Transverse colon (tissue), 4 donors: Measurements from ENCODE around the gene MCIDAS. TPM values are rescaled to one million over a fixed set of nuclear protein-coding genes. Genes with fewer than 3 reads are reported as not detected.
A peak's percentile ranks its signal among the peaks of the same experiment; 100 is the strongest.

Experiments used
- DNase-seq: peaks from one replicate; pipeline ENCODE4 v3.0.0-alpha.2; 2019
- H3K27ac ChIP-seq, 4 donors: fragments of 200-600 bp; sonication (generic); 2 replicates each; pipeline ENCODE4 v1.5.1; 2016 to 2018; ENCODE audit warnings: inconsistent platforms in 4 of 4
- H3K27me3 ChIP-seq: fragments of 200-600 bp; sonication (generic); 2 replicates; pipeline ENCODE4 v1.5.1; 2017; ENCODE audit warnings: inconsistent platforms
- H3K36me3 ChIP-seq, 4 donors: fragments of 200-600 bp; sonication (generic); 2 replicates each; pipeline ENCODE4 v1.5.1; 2017 to 2019; ENCODE audit warnings: inconsistent platforms in 4 of 4
- H3K4me1 ChIP-seq, 4 donors: fragments of 200-600 bp; sonication (generic); 2 replicates each; pipeline ENCODE4 v1.5.1; 2017 to 2020; ENCODE audit warnings: inconsistent platforms in 4 of 4
- H3K4me3 ChIP-seq, 4 donors: fragments of 200-600 bp; sonication (generic); 1 replicate in 1 of 4; 2 replicates in 3 of 4; pipeline versions ENCODE4 v1.5.1 to v1.6.1; 2017 to 2019; ENCODE audit warnings: inconsistent platforms in 4 of 4
- H3K9me3 ChIP-seq, 2 donors: fragments of 200-600 bp; sonication (generic); 2 replicates each; pipeline ENCODE4 v1.5.1; 2017 to 2019; ENCODE audit warnings: inconsistent platforms in 2 of 2
- CTCF ChIP-seq, 5 experiments: fragments of 200-600 bp in 3 of 5; fragments of 450-650 bp in 2 of 5; sonication (generic) in 3 of 5; IDR thresholded peaks; 1 replicate in 2 of 5; 2 replicates in 3 of 5; pipeline ENCODE4 v1.5.1; 2016 to 2017; ENCODE audit warnings: antibody characterized with exemption in 5 of 5, inconsistent platforms in 3 of 5, mild to moderate bottlenecking in 2 of 5, moderate library complexity in 1 of 5
- EP300 ChIP-seq: sonication (generic); formaldehyde crosslinking; IDR thresholded peaks from one replicate; pipeline ENCODE4 v1.6.1; 2017; ENCODE audit warnings: antibody characterized with exemption, low read depth
- POLR2A ChIP-seq: fragments of 450-650 bp; IDR thresholded peaks from one replicate; pipeline ENCODE4 v1.6.1; 2016; ENCODE audit warnings: antibody characterized with exemption, mild to moderate bottlenecking, moderate library complexity
- POLR2AphosphoS5 ChIP-seq, 3 donors: sonication (generic); formaldehyde crosslinking; IDR thresholded peaks; one replicate each; pipeline ENCODE4 v1.6.1; 2016; ENCODE audit warnings: antibody characterized with exemption in 3 of 3
- WGBS, 2 donors: methylation state at CpG; one replicate each; pipeline ENCODE4 v1.1.5; 2018; ENCODE audit warnings: low coverage in 1 of 2; 5-methylcytosine and 5-hydroxymethylcytosine counted together
- in situ Hi-C, 4 donors: fragments of 200-750 bp; cut with MboI; loops; one replicate each; pipeline versions ENCODE4 v1.15.0 to v1.15.1; 2017; ENCODE audit warnings: low sequenced_read_pairs in 3 of 4, low pct_ligation_motif_present in 1 of 4, low pct_unique_long_range_greater_than_20kb in 1 of 4
- intact Hi-C: fragments of 100-400 bp; cut with DNase I; formaldehyde crosslinking; loops from one replicate; pipeline ENCODE4 v1.15.1; 2023; ENCODE audit warnings: low total_unique reads
- total RNA-seq, 4 donors: library from RNA; depleted of rRNA; stranded (reverse); fragments of >200 nt; gene quantifications; one replicate each; pipeline ENCODE4 v1.1.0, GENCODE V29; 2016

The MCIDAS gene
- total RNA-seq, 4 donors from 2014 or later, result 0.95 TPM; not detected in 3

GRCh38 chr5:55176176-55176818 lies 50.8 kb downstream of the MCIDAS start:
- intact Hi-C loops (loop anchor here (10.0 kb wide), 2 partner anchors 49 to 519 kb away; partner anchors contain the start of gene MCIDAS), in situ Hi-C loops (loop anchor here in 3 of 4 donors (10.0 kb wide), 2 partner anchors 49 to 59 kb away; partner anchors contain the start of genes CCNO (in 2 of the 3) and MCIDAS (in 1 of the 3))
- WGBS, 2 donors, result 6% methylated on average over 21 to 32 of the region's 44 CpGs

GRCh38 chr5:55175781-55176175 lies 51.3 kb downstream of the MCIDAS start:
- DNase-seq, result no peak
- Histone ChIP-seq H3K27ac (no peak overlapping the region), H3K4me3 (peak overlapping the region in 3 of 4 donors; percentile 12 to 38 (median 23)), H3K9me3 (no peaks in the 10 kb centered on the region), H3K4me1 (peaks cover 9 to 32% (median 28%) of the 10 kb centered on the region in 4 donors), H3K36me3 (no peaks in the 10 kb centered on the region), H3K27me3 (peaks cover 94% of the 10 kb centered on the region)
- 10 to 12% methylated on average over 7 of the region's 7 CpGs for WGBS, 2 donors
- in situ Hi-C loops (loop anchor here in 3 of 4 donors (10.0 kb wide), 2 partner anchors 49 to 59 kb away; partner anchors contain the start of genes CCNO (in 2 of the 3) and MCIDAS (in 1 of the 3)), intact Hi-C loops (loop anchor here (10.0 kb wide), 2 partner anchors 49 to 519 kb away; partner anchors contain the start of gene MCIDAS)
- TF ChIP-seq POLR2AphosphoS5 (IDR thresholded peaks at IDR 0.05), result peak in 1 of 3 donors; percentile 12
- no peak for TF ChIP-seq EP300

More at GRCh38 chr5:55176176-55176818, 50.8 kb downstream of the MCIDAS start:
- H3K27me3 ChIP-seq, result peaks cover 94% of the 10 kb centered on the region
- peaks cover 9 to 32% (median 28%) of the 10 kb centered on the region in 4 donors for H3K4me1 ChIP-seq
- DNase-seq, result peak; percentile 83
- no peak overlapping the region for H3K27ac ChIP-seq
- H3K9me3 ChIP-seq, result no peaks in the 10 kb centered on the region
- no peaks in the 10 kb centered on the region for H3K36me3 ChIP-seq
- no peak for TF ChIP-seq POLR2A
- peak in 1 of 3 donors; percentile 62 for TF ChIP-seq POLR2AphosphoS5 (IDR thresholded peaks at IDR 0.05)
- TF ChIP-seq CTCF (IDR thresholded peaks at IDR 0.05), result peak; percentile 32 to 71 (median 40)
- peak overlapping the region in 3 of 4 donors; percentile 12 to 38 (median 23) for H3K4me3 ChIP-seq

GRCh38 chr5:55173687-55174230 lies 53.4 kb downstream of the MCIDAS start:
- TF ChIP-seq POLR2A (no peak), CTCF (IDR thresholded peaks at IDR 0.05) (no peak), POLR2AphosphoS5 (IDR thresholded peaks at IDR 0.05) (no peak), EP300 (no peak)
- H3K27ac ChIP-seq, result peak overlapping the region in 1 of 4 donors; percentile 31

GRCh38 chr5:55172937-55173686 lies 54.0 kb downstream of the MCIDAS start, which contains the start of gene CDC20B:
CDC20B (minus strand) TSS chr5:55173177; CDS start chr5:55173000, 177 bp downstream.
- peaks cover 79% of the 10 kb centered on the region for H3K27me3 ChIP-seq
- H3K36me3 ChIP-seq, result no peaks in the 10 kb centered on the region
- peak within 1 kb of the TSS; percentile 20 to 56 (median 38) for H3K4me3 ChIP-seq
- peak; percentile 81 for DNase-seq
- TF ChIP-seq POLR2AphosphoS5 (IDR thresholded peaks at IDR 0.05), result no peak
- no peak for TF ChIP-seq CTCF (IDR thresholded peaks at IDR 0.05)
- no peak for TF ChIP-seq POLR2A
- TF ChIP-seq EP300, result no peak
- WGBS, 2 donors, result 1% methylated on average over 55 of the region's 69 CpGs; no CpG with 5 or more reads in 1 of the 2 donors
- in situ Hi-C loops (loop anchor here (10.0 to 25.0 kb wide), 4 partner anchors 52 to 661 kb away; partner anchors contain the start of genes SNX18 (in 3 of the 4), CCNO (in 2 of the 4), MCIDAS (in 1 of the 4) and SLC38A9 (in 1 of the 4)), intact Hi-C loops (loop anchor here (10.0 kb wide), 2 partner anchors 52 to 522 kb away; partner anchors contain the start of gene MCIDAS)
- no peaks in the 10 kb centered on the region for H3K9me3 ChIP-seq
- peaks cover 9 to 32% (median 28%) of the 10 kb centered on the region in 4 donors for H3K4me1 ChIP-seq
- peak within 1 kb of the TSS in 2 of 4 donors; percentile 31 to 43 for H3K27ac ChIP-seq

More at GRCh38 chr5:55173687-55174230, 53.4 kb downstream of the MCIDAS start:
- no peaks in the 10 kb centered on the region for H3K36me3 ChIP-seq
- WGBS, 2 donors, result 15 to 20% methylated on average over 2 to 8 of the region's 8 CpGs
- H3K4me1 ChIP-seq, result peaks cover 9 to 32% (median 28%) of the 10 kb centered on the region in 4 donors
- intact Hi-C loops, result loop anchor here (10.0 kb wide), 2 partner anchors 51 to 521 kb away; partner anchors contain the start of gene MCIDAS
- DNase-seq, result no peak
- H3K4me3 ChIP-seq, result peak overlapping the region in 3 of 4 donors; percentile 35 to 56 (median 42)
- no peaks in the 10 kb centered on the region for H3K9me3 ChIP-seq
- in situ Hi-C loops, result loop anchor here (10.0 to 25.0 kb wide), 4 partner anchors 51 to 661 kb away; partner anchors contain the start of genes SNX18 (in 3 of the 4), CCNO (in 2 of the 4), MCIDAS (in 1 of the 4) and SLC38A9 (in 1 of the 4)
- H3K27me3 ChIP-seq, result peaks cover 86% of the 10 kb centered on the region
